HL-60 (cell line): Measurements from ENCODE around the gene KCNQ1OT1.

Experiments used
- DNase-seq, 2 experiments: peaks; one replicate each; pipeline ENCODE4 v3.0.0-alpha.2; 2010 to 2020; ENCODE audit warnings: low read depth in 1 of 2, low spot score in 1 of 2
- H3K27ac ChIP-seq: fragments of 250-450 bp; sonication (Bioruptor Pico); replicated peaks from 2 replicates; pipeline ENCODE4 v1.5.1; 2020; ENCODE audit warnings: mild to moderate bottlenecking, moderate library complexity
- H3K27me3 ChIP-seq: fragments of 250-450 bp; sonication (Bioruptor Pico); 2 replicates; pipeline ENCODE4 v1.5.1; 2021; ENCODE audit warnings: mild to moderate bottlenecking, moderate library complexity; ENCODE audit not compliant: insufficient read depth, poor library complexity, severe bottlenecking
- H3K4me3 ChIP-seq: replicated peaks from 2 replicates; pipeline ENCODE4 v1.5.1; 2011; ENCODE audit warnings: mild to moderate bottlenecking, control low read depth, low read length; ENCODE audit not compliant: insufficient read depth
- CTCF ChIP-seq: IDR thresholded peaks from one replicate; pipeline ENCODE4 v1.5.1; 2011; ENCODE audit warnings: low read length, control low read depth, inconsistent platforms; ENCODE audit not compliant: insufficient read depth
- GABPA ChIP-seq: IDR thresholded peaks from 2 replicates; pipeline ENCODE4 v1.6.1; 2012; ENCODE audit warnings: low read depth
- POLR2AphosphoS5 ChIP-seq: IDR thresholded peaks from 2 replicates; pipeline ENCODE4 v1.6.1; 2012; ENCODE audit warnings: low read depth
- REST ChIP-seq: IDR thresholded peaks from 2 replicates; pipeline ENCODE4 v1.6.1; 2012; ENCODE audit warnings: low read depth; ENCODE audit not compliant: insufficient replicate concordance
- SPI1 ChIP-seq: IDR thresholded peaks from 2 replicates; pipeline ENCODE4 v1.6.1; 2012; ENCODE audit warnings: low read depth, mild to moderate bottlenecking, borderline replicate concordance

KCNQ1OT1 gene

GRCh38 chr11:2585566-2586086 is 114.2 kb downstream of the KCNQ1OT1 start:
- no peak for TF ChIP-seq SPI1
- TF ChIP-seq REST, result no peak
- no peak for TF ChIP-seq GABPA
- TF ChIP-seq POLR2AphosphoS5, result no peak
- TF ChIP-seq CTCF, result no peak
- H3K27ac ChIP-seq, result no peak overlapping the region
- DNase-seq, result no peak
- no peak overlapping the region for H3K4me3 ChIP-seq
- H3K27me3 ChIP-seq, result no peaks in the 10 kb centered on the region

- Histone ChIP-seq H3K27me3 (no peaks in the 10 kb centered on the region), H3K27ac (no peak overlapping the region), H3K4me3 (no peak overlapping the region)
- TF ChIP-seq CTCF, result no peak
- no peak for TF ChIP-seq REST
- no peak for TF ChIP-seq POLR2AphosphoS5
- DNase-seq, result no peak
These were observed 114.8 kb downstream of the KCNQ1OT1 start for GRCh38 chr11:2584812-2585565.

GRCh38 chr11:2584434-2584811 is 115.4 kb downstream of the KCNQ1OT1 start:
- no peak overlapping the region for H3K4me3 ChIP-seq
- no peak for TF ChIP-seq CTCF
- no peak for TF ChIP-seq SPI1
- TF ChIP-seq REST, result no peak
- no peak for TF ChIP-seq GABPA
- no peak for TF ChIP-seq POLR2AphosphoS5
- H3K27me3 ChIP-seq, result no peaks in the 10 kb centered on the region
- DNase-seq, result no peak
- H3K27ac ChIP-seq, result no peak overlapping the region
